PC-3 (cell line): ENCODE data around the gene DLG2.

ENCODE experiments used
- EZH2 ChIP-seq: fragments of 300-600 bp; sonication (generic); IDR thresholded peaks from one replicate; pipeline ENCODE4 v1.6.1; 2017; ENCODE audit warnings: antibody characterized with exemption, mild to moderate bottlenecking, low read length; ENCODE audit not compliant: unreplicated experiment
- EZH2phosphoT487 ChIP-seq: fragments of 300-600 bp; sonication (generic); IDR thresholded peaks from 2 replicates; pipeline ENCODE4 v1.6.1; 2018; ENCODE audit warnings: mild to moderate bottlenecking, antibody characterized with exemption, low read length, borderline replicate concordance
- TF ChIP-seq, protein P1 (sequence below): fragments of 300-600 bp; sonication (generic); conservative IDR thresholded peaks from 2 replicates; pipeline ENCODE4 v1.5.1; 2017; ENCODE audit warnings: antibody characterized with exemption, low read depth, mild to moderate bottlenecking, low read length

- TF ChIP-seq, protein P1, sequence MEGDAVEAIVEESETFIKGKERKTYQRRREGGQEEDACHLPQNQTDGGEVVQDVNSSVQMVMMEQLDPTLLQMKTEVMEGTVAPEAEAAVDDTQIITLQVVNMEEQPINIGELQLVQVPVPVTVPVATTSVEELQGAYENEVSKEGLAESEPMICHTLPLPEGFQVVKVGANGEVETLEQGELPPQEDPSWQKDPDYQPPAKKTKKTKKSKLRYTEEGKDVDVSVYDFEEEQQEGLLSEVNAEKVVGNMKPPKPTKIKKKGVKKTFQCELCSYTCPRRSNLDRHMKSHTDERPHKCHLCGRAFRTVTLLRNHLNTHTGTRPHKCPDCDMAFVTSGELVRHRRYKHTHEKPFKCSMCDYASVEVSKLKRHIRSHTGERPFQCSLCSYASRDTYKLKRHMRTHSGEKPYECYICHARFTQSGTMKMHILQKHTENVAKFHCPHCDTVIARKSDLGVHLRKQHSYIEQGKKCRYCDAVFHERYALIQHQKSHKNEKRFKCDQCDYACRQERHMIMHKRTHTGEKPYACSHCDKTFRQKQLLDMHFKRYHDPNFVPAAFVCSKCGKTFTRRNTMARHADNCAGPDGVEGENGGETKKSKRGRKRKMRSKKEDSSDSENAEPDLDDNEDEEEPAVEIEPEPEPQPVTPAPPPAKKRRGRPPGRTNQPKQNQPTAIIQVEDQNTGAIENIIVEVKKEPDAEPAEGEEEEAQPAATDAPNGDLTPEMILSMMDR = no peak
- TF ChIP-seq EZH2phosphoT487 (no peak), EZH2 (no peak)
Observed at GRCh38 chr11:85256433-85256832, 370.7 kb downstream of the DLG2 start.
